ENCODE measurements around the gene DNAH14. TPM values are rescaled to one million over a fixed set of nuclear protein-coding genes. Genes with fewer than 3 reads are reported as not detected.
"Not testable (repeated sequence)": the region's sequence is repeated elsewhere in the genome, so short reads cannot be mapped to it uniquely, and the experiment has no call there.

DNAH14 gene
- total and polyA plus RNA-seq, 10 of the 15 experiments (the other 5 are each of a cell fraction or from before 2014, with no cell fraction given): 2.0 to 7.9 (median 4.8) TPM

GRCh38 chr1:224980181-224980580 is 50.7 kb downstream of the DNAH14 start (continued):
- no peak for TF ChIP-seq PAX8 (IDR thresholded peaks at IDR 0.05)

- H3K27me3 ChIP-seq (replicated peaks in 1 of 2; ENCODE audit: control insufficient read depth in 2 of 2, insufficient read depth in 2 of 2, low read length in 1 of 2); H3K79me2 ChIP-seq (ENCODE audit: control insufficient read depth, insufficient read depth, low read length); H2AFZ ChIP-seq (ENCODE audit: control insufficient read depth, low read depth, low read length); H3K27ac ChIP-seq (ENCODE audit: control insufficient read depth, insufficient read depth); H4K20me1 ChIP-seq (ENCODE audit: control insufficient read depth, insufficient read depth); RAD21 ChIA-PET (ENCODE audit: unreplicated experiment); POLR2A ChIA-PET; BruUV-seq (replicated peaks); in situ Hi-C loops (cut with MboI); DNase-seq (ENCODE audit: low read depth, low spot score); H3K4me2 ChIP-seq (ENCODE audit: control insufficient read depth, insufficient read depth); H3K9ac ChIP-seq (ENCODE audit: control insufficient read depth, insufficient read depth, low read length); H3K9me3 ChIP-seq (replicated peaks; ENCODE audit: control insufficient read depth, insufficient read depth, low read length); intact Hi-C loops (cut with micrococcal nuclease; ENCODE audit: unreplicated experiment); FAIRE-seq; ATAC-seq; H3K4me3 ChIP-seq; H3K36me3 ChIP-seq (ENCODE audit: control insufficient read depth in 2 of 2, insufficient read depth in 2 of 2, low read length in 1 of 2); H3K4me1 ChIP-seq (ENCODE audit: control insufficient read depth, insufficient read depth, low read length): not testable (repeated sequence)
- ChIA-PET CTCF (interaction anchor here (1.2 kb wide), 1 partner anchor 14 kb away, joined by 4 read pairs; no protein-coding TSS in a partner anchor), SMC1A (ENCODE audit: uncharacterized antibody, unreplicated experiment) (interaction anchor here (0.9 kb wide), 1 partner anchor 58 kb away, joined by 3 read pairs; no protein-coding TSS in a partner anchor)
- WGBS (ENCODE audit: insufficient coverage, insufficient replicate concordance, low lambda C conversion rate, missing lambda C conversion rate): 50% methylated on average over 1 of the region's 1 CpG
These were observed 52.5 kb downstream of the DNAH14 start for GRCh38 chr1:224981922-224982354.

GRCh38 chr1:224988042-224988441 is 58.6 kb downstream of the DNAH14 start:
- DNase-seq (ENCODE audit: low read depth, low spot score): no peak
- Histone ChIP-seq H4K20me1 (ENCODE audit: control insufficient read depth, insufficient read depth) (no peaks in the 10 kb centered on the region), H3K4me1 (ENCODE audit: control insufficient read depth, insufficient read depth, low read length) (no peaks in the 10 kb centered on the region), H3K27me3 (replicated peaks in 1 of 2; ENCODE audit: control insufficient read depth in 2 of 2, insufficient read depth in 2 of 2, low read length in 1 of 2) (no peaks in the 10 kb centered on the region), H3K4me3 (no peak overlapping the region), H3K9me3 (replicated peaks; ENCODE audit: control insufficient read depth, insufficient read depth, low read length) (no peaks in the 10 kb centered on the region), H3K4me2 (ENCODE audit: control insufficient read depth, insufficient read depth) (no peak overlapping the region), H3K27ac (ENCODE audit: control insufficient read depth, insufficient read depth) (no peak overlapping the region), H3K9ac (ENCODE audit: control insufficient read depth, insufficient read depth, low read length) (no peak overlapping the region), H3K79me2 (ENCODE audit: control insufficient read depth, insufficient read depth, low read length) (no peaks in the 10 kb centered on the region), H3K36me3 (ENCODE audit: control insufficient read depth in 2 of 2, insufficient read depth in 2 of 2, low read length in 1 of 2) (no peaks in the 10 kb centered on the region), H2AFZ (ENCODE audit: control insufficient read depth, low read depth, low read length) (no peak overlapping the region)
- ChIA-PET CTCF (no interaction called here), RAD21 (ENCODE audit: unreplicated experiment) (no interaction called here), POLR2A (no interaction called here), SMC1A (ENCODE audit: uncharacterized antibody, unreplicated experiment) (no interaction called here)
- BruUV-seq (replicated peaks): no TSS peak
- WGBS (ENCODE audit: insufficient coverage, insufficient replicate concordance, low lambda C conversion rate, missing lambda C conversion rate): 58% methylated on average over 6 of the region's 6 CpGs
- no peak for FAIRE-seq
- no peak for ATAC-seq
- in situ Hi-C loops (cut with MboI): no loop called here
- intact Hi-C loops (cut with micrococcal nuclease; ENCODE audit: unreplicated experiment): no loop called here
- TF ChIP-seq HCFC1 (IDR thresholded peaks at IDR 0.05; ENCODE audit: low read length): no peak
- TF ChIP-seq ZNF622 (IDR thresholded peaks at IDR 0.05): no peak
- TF ChIP-seq BCLAF1 (IDR thresholded peaks at IDR 0.05): no peak
- TF ChIP-seq BACH1 (IDR thresholded peaks at IDR 0.05; ENCODE audit: borderline replicate concordance): no peak
- TF ChIP-seq HDAC2 (IDR thresholded peaks at IDR 0.05): no peak
- no peak for TF ChIP-seq NKRF (conservative IDR thresholded peaks at IDR 0.05)
- TF ChIP-seq ZSCAN29 (IDR thresholded peaks at IDR 0.05): no peak
- no peak for TF ChIP-seq FOXK2 (IDR thresholded peaks at IDR 0.05)
- TF ChIP-seq ETV6 (conservative IDR thresholded peaks at IDR 0.05 in 1 of 2, IDR thresholded peaks at IDR 0.05 in 1 of 2; ENCODE audit: borderline replicate concordance in 1 of 2, low read depth in 1 of 2): no peak
- TF ChIP-seq MYB (IDR thresholded peaks at IDR 0.05; ENCODE audit: borderline replicate concordance, low read depth, low read length): no peak
- TF ChIP-seq RAD51 (IDR thresholded peaks at IDR 0.05): no peak

Data from GM12878 (cell line).